ENCODE results near the gene OPN1MW. TPM values are rescaled to one million over a fixed set of nuclear protein-coding genes. Genes with fewer than 3 reads are reported as not detected.

The OPN1MW gene
- total RNA-seq, 1 experiment from 2014 or later: not detected

DNA sequence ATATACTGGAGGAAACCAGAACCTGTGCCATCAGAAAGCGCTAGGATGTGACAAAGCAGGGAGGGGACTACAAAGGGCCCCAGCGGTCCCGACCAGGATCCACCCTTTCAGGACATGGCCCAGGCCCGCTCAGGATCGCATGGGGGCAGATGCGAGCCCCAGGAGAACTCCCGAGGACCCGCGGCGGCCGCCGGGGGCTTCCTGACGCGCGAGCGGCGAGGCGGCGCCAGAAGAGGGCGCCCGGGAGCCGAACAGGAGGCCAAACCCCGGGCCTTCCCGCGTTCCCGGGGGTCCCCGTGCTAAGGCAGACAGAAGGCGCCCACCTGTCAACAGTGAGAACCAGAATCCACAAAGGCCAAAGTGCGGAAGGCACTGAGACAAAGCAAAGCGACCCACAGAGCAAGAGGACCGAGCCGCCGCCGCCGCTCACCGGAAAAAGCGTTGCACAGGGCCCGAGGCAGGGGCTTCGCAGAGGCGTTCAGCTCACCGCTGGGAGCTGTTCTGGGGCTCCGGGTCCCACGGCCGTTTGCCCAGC lies 45.7 kb upstream of the OPN1MW start:
- TF ChIP-seq, protein P1, sequence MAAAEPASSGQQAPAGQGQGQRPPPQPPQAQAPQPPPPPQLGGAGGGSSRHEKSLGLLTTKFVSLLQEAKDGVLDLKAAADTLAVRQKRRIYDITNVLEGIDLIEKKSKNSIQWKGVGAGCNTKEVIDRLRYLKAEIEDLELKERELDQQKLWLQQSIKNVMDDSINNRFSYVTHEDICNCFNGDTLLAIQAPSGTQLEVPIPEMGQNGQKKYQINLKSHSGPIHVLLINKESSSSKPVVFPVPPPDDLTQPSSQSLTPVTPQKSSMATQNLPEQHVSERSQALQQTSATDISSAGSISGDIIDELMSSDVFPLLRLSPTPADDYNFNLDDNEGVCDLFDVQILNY (CRISPR knock-in tag; IDR thresholded peaks at IDR 0.05): no peak
- TF ChIP-seq, protein P2, sequence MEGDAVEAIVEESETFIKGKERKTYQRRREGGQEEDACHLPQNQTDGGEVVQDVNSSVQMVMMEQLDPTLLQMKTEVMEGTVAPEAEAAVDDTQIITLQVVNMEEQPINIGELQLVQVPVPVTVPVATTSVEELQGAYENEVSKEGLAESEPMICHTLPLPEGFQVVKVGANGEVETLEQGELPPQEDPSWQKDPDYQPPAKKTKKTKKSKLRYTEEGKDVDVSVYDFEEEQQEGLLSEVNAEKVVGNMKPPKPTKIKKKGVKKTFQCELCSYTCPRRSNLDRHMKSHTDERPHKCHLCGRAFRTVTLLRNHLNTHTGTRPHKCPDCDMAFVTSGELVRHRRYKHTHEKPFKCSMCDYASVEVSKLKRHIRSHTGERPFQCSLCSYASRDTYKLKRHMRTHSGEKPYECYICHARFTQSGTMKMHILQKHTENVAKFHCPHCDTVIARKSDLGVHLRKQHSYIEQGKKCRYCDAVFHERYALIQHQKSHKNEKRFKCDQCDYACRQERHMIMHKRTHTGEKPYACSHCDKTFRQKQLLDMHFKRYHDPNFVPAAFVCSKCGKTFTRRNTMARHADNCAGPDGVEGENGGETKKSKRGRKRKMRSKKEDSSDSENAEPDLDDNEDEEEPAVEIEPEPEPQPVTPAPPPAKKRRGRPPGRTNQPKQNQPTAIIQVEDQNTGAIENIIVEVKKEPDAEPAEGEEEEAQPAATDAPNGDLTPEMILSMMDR (IDR thresholded peaks at IDR 0.05): peak; percentile 42; the same call in 1 of the 2 replicates
- TF ChIP-seq ATF1 (CRISPR knock-in tag; IDR thresholded peaks at IDR 0.05) (no peak), TEAD4 (CRISPR knock-in tag; IDR thresholded peaks at IDR 0.05) (no peak), NR2C2 (CRISPR knock-in tag; IDR thresholded peaks at IDR 0.05) (no peak)
- TF ChIP-seq, protein P3, sequence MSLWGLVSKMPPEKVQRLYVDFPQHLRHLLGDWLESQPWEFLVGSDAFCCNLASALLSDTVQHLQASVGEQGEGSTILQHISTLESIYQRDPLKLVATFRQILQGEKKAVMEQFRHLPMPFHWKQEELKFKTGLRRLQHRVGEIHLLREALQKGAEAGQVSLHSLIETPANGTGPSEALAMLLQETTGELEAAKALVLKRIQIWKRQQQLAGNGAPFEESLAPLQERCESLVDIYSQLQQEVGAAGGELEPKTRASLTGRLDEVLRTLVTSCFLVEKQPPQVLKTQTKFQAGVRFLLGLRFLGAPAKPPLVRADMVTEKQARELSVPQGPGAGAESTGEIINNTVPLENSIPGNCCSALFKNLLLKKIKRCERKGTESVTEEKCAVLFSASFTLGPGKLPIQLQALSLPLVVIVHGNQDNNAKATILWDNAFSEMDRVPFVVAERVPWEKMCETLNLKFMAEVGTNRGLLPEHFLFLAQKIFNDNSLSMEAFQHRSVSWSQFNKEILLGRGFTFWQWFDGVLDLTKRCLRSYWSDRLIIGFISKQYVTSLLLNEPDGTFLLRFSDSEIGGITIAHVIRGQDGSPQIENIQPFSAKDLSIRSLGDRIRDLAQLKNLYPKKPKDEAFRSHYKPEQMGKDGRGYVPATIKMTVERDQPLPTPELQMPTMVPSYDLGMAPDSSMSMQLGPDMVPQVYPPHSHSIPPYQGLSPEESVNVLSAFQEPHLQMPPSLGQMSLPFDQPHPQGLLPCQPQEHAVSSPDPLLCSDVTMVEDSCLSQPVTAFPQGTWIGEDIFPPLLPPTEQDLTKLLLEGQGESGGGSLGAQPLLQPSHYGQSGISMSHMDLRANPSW (CRISPR knock-in tag; conservative IDR thresholded peaks at IDR 0.05; ENCODE audit: low read depth): no peak
- TF ChIP-seq, protein P4, sequence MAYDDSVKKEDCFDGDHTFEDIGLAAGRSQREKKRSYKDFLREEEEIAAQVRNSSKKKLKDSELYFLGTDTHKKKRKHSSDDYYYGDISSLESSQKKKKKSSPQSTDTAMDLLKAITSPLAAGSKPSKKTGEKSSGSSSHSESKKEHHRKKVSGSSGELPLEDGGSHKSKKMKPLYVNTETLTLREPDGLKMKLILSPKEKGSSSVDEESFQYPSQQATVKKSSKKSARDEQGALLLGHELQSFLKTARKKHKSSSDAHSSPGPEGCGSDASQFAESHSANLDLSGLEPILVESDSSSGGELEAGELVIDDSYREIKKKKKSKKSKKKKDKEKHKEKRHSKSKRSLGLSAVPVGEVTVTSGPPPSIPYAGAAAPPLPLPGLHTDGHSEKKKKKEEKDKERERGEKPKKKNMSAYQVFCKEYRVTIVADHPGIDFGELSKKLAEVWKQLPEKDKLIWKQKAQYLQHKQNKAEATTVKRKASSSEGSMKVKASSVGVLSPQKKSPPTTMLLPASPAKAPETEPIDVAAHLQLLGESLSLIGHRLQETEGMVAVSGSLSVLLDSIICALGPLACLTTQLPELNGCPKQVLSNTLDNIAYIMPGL (CRISPR knock-in tag; IDR thresholded peaks at IDR 0.05): peak; percentile 74; the same call in 1 of the 2 replicates
- TF ChIP-seq, protein P5, sequence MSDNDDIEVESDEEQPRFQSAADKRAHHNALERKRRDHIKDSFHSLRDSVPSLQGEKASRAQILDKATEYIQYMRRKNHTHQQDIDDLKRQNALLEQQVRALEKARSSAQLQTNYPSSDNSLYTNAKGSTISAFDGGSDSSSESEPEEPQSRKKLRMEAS (CRISPR knock-in tag; IDR thresholded peaks at IDR 0.05): peak; percentile 59; the same call in 1 of the 2 replicates
- TF ChIP-seq, protein P6, sequence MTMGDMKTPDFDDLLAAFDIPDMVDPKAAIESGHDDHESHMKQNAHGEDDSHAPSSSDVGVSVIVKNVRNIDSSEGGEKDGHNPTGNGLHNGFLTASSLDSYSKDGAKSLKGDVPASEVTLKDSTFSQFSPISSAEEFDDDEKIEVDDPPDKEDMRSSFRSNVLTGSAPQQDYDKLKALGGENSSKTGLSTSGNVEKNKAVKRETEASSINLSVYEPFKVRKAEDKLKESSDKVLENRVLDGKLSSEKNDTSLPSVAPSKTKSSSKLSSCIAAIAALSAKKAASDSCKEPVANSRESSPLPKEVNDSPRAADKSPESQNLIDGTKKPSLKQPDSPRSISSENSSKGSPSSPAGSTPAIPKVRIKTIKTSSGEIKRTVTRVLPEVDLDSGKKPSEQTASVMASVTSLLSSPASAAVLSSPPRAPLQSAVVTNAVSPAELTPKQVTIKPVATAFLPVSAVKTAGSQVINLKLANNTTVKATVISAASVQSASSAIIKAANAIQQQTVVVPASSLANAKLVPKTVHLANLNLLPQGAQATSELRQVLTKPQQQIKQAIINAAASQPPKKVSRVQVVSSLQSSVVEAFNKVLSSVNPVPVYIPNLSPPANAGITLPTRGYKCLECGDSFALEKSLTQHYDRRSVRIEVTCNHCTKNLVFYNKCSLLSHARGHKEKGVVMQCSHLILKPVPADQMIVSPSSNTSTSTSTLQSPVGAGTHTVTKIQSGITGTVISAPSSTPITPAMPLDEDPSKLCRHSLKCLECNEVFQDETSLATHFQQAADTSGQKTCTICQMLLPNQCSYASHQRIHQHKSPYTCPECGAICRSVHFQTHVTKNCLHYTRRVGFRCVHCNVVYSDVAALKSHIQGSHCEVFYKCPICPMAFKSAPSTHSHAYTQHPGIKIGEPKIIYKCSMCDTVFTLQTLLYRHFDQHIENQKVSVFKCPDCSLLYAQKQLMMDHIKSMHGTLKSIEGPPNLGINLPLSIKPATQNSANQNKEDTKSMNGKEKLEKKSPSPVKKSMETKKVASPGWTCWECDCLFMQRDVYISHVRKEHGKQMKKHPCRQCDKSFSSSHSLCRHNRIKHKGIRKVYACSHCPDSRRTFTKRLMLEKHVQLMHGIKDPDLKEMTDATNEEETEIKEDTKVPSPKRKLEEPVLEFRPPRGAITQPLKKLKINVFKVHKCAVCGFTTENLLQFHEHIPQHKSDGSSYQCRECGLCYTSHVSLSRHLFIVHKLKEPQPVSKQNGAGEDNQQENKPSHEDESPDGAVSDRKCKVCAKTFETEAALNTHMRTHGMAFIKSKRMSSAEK (CRISPR knock-in tag; IDR thresholded peaks at IDR 0.05; ENCODE audit: borderline replicate concordance): no peak
- TF ChIP-seq, protein P7, sequence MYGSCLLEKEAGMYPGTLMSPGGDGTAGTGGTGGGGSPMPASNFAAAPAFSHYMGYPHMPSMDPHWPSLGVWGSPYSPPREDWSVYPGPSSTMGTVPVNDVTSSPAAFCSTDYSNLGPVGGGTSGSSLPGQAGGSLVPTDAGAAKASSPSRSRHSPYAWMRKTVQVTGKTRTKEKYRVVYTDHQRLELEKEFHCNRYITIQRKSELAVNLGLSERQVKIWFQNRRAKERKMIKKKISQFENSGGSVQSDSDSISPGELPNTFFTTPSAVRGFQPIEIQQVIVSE (CRISPR knock-in tag; IDR thresholded peaks at IDR 0.05; ENCODE audit: borderline replicate concordance): no peak
- POLR2A ChIA-PET: no interaction called here
- Mint-ChIP-seq H3K27me3 (ENCODE audit: low read depth) (peaks cover 16% of the 10 kb centered on the region), H3K36me3 (no peaks in the 10 kb centered on the region), H3K4me1 (peaks cover 9% of the 10 kb centered on the region), H3K27ac (no peak overlapping the region), H3K9me3 (no peaks in the 10 kb centered on the region), H3K4me3 (peak overlapping the region; percentile 52)
- DNase-seq (ENCODE audit: low spot score): peak; percentile 81
- peak; percentile 97 for ATAC-seq
- CTCF ChIA-PET: interaction anchor here (0.5 to 1.0 kb wide), 8 partner anchors 11 to 275 kb away, joined by 3 to 15 read pairs (median 3); no protein-coding TSS in a partner anchor

DNA sequence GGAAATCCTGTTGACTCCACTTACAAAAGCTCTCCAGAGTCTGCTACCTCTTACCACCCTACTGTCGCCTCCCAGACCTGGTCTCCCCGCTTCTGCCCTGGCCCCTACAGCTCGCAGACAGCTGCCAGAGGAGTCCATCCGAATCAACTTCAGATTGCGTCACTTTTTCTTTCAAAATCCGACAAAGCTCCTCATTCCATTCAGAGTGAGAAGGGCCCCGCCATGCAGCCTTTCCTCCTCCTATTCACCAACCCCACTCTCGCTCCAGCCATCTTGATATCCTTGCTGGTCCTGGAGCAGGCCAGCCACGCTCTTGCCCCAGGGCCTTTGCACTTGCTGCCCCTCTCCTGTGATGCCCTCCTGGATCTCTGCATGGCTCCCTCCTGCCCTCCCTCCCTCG lies 43.5 kb upstream of the OPN1MW start:
- H3K4me1 Mint-ChIP-seq: peaks cover 9% of the 10 kb centered on the region
- POLR2A ChIA-PET: no interaction called here
- no peak overlapping the region for H3K4me3 Mint-ChIP-seq
- DNase-seq (ENCODE audit: low spot score): no peak
- H3K27ac Mint-ChIP-seq: no peak overlapping the region
- CTCF ChIA-PET: no interaction called here
- no peaks in the 10 kb centered on the region for H3K36me3 Mint-ChIP-seq
- H3K27me3 Mint-ChIP-seq (ENCODE audit: low read depth): peaks cover 16% of the 10 kb centered on the region
- ATAC-seq: no peak
- H3K9me3 Mint-ChIP-seq: no peaks in the 10 kb centered on the region
- TF ChIP-seq KAT7 (CRISPR knock-in tag; IDR thresholded peaks at IDR 0.05; ENCODE audit: borderline replicate concordance) (no peak), NFYB (CRISPR knock-in tag; conservative IDR thresholded peaks at IDR 0.05; ENCODE audit: low read depth) (no peak), FOXP1 (CRISPR knock-in tag; IDR thresholded peaks at IDR 0.05; ENCODE audit: borderline replicate concordance) (no peak), NR3C1 (CRISPR knock-in tag; conservative IDR thresholded peaks at IDR 0.05; ENCODE audit: low read depth) (no peak), SMAD3 (CRISPR knock-in tag; IDR thresholded peaks at IDR 0.05; ENCODE audit: borderline replicate concordance) (no peak), JAZF1 (CRISPR knock-in tag; IDR thresholded peaks at IDR 0.05) (no peak), GRHL2 (CRISPR knock-in tag; IDR thresholded peaks at IDR 0.05; ENCODE audit: insufficient replicate concordance, severe bottlenecking) (no peak), EMX1 (CRISPR knock-in tag; IDR thresholded peaks at IDR 0.05) (no peak), GTF2I (CRISPR knock-in tag; conservative IDR thresholded peaks at IDR 0.05) (no peak)
- TF ChIP-seq, protein P8, sequence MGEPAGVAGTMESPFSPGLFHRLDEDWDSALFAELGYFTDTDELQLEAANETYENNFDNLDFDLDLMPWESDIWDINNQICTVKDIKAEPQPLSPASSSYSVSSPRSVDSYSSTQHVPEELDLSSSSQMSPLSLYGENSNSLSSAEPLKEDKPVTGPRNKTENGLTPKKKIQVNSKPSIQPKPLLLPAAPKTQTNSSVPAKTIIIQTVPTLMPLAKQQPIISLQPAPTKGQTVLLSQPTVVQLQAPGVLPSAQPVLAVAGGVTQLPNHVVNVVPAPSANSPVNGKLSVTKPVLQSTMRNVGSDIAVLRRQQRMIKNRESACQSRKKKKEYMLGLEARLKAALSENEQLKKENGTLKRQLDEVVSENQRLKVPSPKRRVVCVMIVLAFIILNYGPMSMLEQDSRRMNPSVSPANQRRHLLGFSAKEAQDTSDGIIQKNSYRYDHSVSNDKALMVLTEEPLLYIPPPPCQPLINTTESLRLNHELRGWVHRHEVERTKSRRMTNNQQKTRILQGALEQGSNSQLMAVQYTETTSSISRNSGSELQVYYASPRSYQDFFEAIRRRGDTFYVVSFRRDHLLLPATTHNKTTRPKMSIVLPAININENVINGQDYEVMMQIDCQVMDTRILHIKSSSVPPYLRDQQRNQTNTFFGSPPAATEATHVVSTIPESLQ (CRISPR knock-in tag; IDR thresholded peaks at IDR 0.05): no peak
